PFSK-1 (cell line): ENCODE measurements around the gene ARHGAP35.

Source experiments
- POLR2AphosphoS5 ChIP-seq: IDR thresholded peaks from 2 replicates; pipeline ENCODE4 v1.6.1; 2012; ENCODE audit warnings: low read depth, mild to moderate bottlenecking, control low read depth, low read length, moderate library complexity
- SIN3A ChIP-seq: IDR thresholded peaks from 2 replicates; pipeline ENCODE4 v1.6.1; 2012; ENCODE audit warnings: mild to moderate bottlenecking, low read length, moderate library complexity, borderline replicate concordance; ENCODE audit not compliant: insufficient read depth

GRCh38 chr19:46813839-46814358 lies 46.9 kb upstream of the ARHGAP35 start:
- TF ChIP-seq SIN3A (no peak), POLR2AphosphoS5 (no peak)
